Smooth muscle cell (in vitro differentiated cells): ENCODE results near the gene LRP6. TPM values are rescaled to one million over a fixed set of nuclear protein-coding genes. Genes with fewer than 3 reads are reported as not detected.

Source experiments
- DNase-seq: peaks from one replicate; lab custom pipeline; 2025; ENCODE audit not compliant: unreplicated experiment; lab: John Stamatoyannopoulos, UW
- H2AFZ ChIP-seq: fragments of 200-600 bp; sonication (generic); 2 replicates; pipeline ENCODE4 v1.6.0; 2016; ENCODE audit warnings: antibody characterized with exemption, low read depth, mild to moderate bottlenecking
- H3F3A ChIP-seq: fragments of 200-600 bp; sonication (generic); 2 replicates; pipeline ENCODE4 v1.6.0; 2017; ENCODE audit warnings: antibody characterized with exemption, low read depth
- H3K27ac ChIP-seq: fragments of 200-600 bp; sonication (generic); 2 replicates; pipeline ENCODE4 v1.5.1; 2016; ENCODE audit warnings: low read depth, mild to moderate bottlenecking
- H3K27me3 ChIP-seq: fragments of 200-600 bp; sonication (generic); 2 replicates; pipeline ENCODE4 v1.6.1; 2016; ENCODE audit warnings: low read depth, mild to moderate bottlenecking
- H3K36me3 ChIP-seq: fragments of 200-600 bp; sonication (generic); 2 replicates; pipeline ENCODE4 v1.5.1; 2016; ENCODE audit warnings: low read depth
- H3K4me1 ChIP-seq: fragments of 200-600 bp; sonication (generic); 2 replicates; pipeline ENCODE4 v1.5.1; 2016; ENCODE audit warnings: low read depth
- H3K4me2 ChIP-seq: fragments of 200-600 bp; sonication (generic); 2 replicates; pipeline ENCODE4 v1.6.0; 2016; ENCODE audit warnings: mild to moderate bottlenecking
- H3K4me3 ChIP-seq: fragments of 200-600 bp; sonication (generic); 2 replicates; pipeline ENCODE4 v1.5.1; 2016; ENCODE audit warnings: mild to moderate bottlenecking
- H3K79me2 ChIP-seq: fragments of 200-600 bp; sonication (generic); 2 replicates; pipeline ENCODE4 v1.6.0; 2016; ENCODE audit warnings: low read depth, mild to moderate bottlenecking
- H3K9ac ChIP-seq: fragments of 200-600 bp; sonication (generic); 2 replicates; pipeline ENCODE4 v1.6.0; 2016; ENCODE audit warnings: low read depth
- H3K9me3 ChIP-seq: fragments of 200-600 bp; sonication (generic); replicated peaks from 2 replicates; pipeline ENCODE4 v1.5.1; 2016; ENCODE audit warnings: low read depth
- H4K20me1 ChIP-seq: fragments of 200-600 bp; sonication (generic); 2 replicates; pipeline ENCODE4 v1.6.0; 2016; ENCODE audit warnings: low read depth
- CTCF ChIP-seq: fragments of 200-600 bp; sonication (generic); IDR thresholded peaks from 2 replicates; pipeline ENCODE4 v1.5.1; 2017; ENCODE audit warnings: borderline replicate concordance, mild to moderate bottlenecking, antibody characterized with exemption; ENCODE audit not compliant: insufficient read depth, poor library complexity, severe bottlenecking
- WGBS: methylation state at CpG from one replicate; pipeline ENCODE4 v1.1.7; 2016; ENCODE audit warnings: low lambda C conversion rate; 5-methylcytosine and 5-hydroxymethylcytosine counted together
- polyA plus RNA-seq: library from polyadenylated mRNA; unstranded; fragments of >200 nt; fragmentation: Nextera tagmentation; extraction: Ambion mirVana; gene quantifications from 2 replicates; pipeline ENCODE4 v1.2.1, GENCODE V29; 2016
- total RNA-seq: library from RNA; depleted of rRNA; stranded (reverse); fragments of >200 nt; gene quantifications from 2 replicates; pipeline ENCODE4 v1.2.3, GENCODE V29; 2014

LRP6 gene
- total and polyA plus RNA-seq, 2 experiments from 2014 or later, result 10.6 to 21.1 TPM

- Histone ChIP-seq H3K4me2 (no peak overlapping the region), H4K20me1 (peaks cover 100% of the 10 kb centered on the region), H3K9me3 (no peaks in the 10 kb centered on the region), H3K36me3 (peaks cover 3% of the 10 kb centered on the region), H3F3A (no peaks in the 10 kb centered on the region), H3K9ac (no peak overlapping the region), H3K79me2 (peaks cover 60% of the 10 kb centered on the region), H3K27ac (no peak overlapping the region), H3K4me3 (no peak overlapping the region), H2AFZ (no peak overlapping the region), H3K27me3 (no peaks in the 10 kb centered on the region), H3K4me1 (no peaks in the 10 kb centered on the region)
- WGBS, result 94% methylated on average over 3 of the region's 3 CpGs
- no peak for DNase-seq
- no peak for TF ChIP-seq CTCF
These were observed 57.8 kb downstream of the LRP6 start for GRCh38 chr12:12209043-12209442.

GRCh38 chr12:12207746-12208145, 59.1 kb downstream of the LRP6 start:
- Histone ChIP-seq H3K4me2 (no peak overlapping the region), H3K9me3 (no peaks in the 10 kb centered on the region), H3K27ac (no peak overlapping the region), H2AFZ (no peak overlapping the region), H3K36me3 (peaks cover 3% of the 10 kb centered on the region), H3K79me2 (peaks cover 53% of the 10 kb centered on the region), H3F3A (no peaks in the 10 kb centered on the region), H3K9ac (no peak overlapping the region), H3K4me1 (no peaks in the 10 kb centered on the region), H3K27me3 (no peaks in the 10 kb centered on the region), H4K20me1 (peaks cover 100% of the 10 kb centered on the region), H3K4me3 (no peak overlapping the region)
- no peak for TF ChIP-seq CTCF
- 64% methylated on average over 1 of the region's 1 CpG for WGBS
- no peak for DNase-seq

- H3K4me3 ChIP-seq, result no peak overlapping the region
- WGBS, result 91% methylated on average over 5 of the region's 5 CpGs
- H3K4me1 ChIP-seq, result peaks cover 1% of the 10 kb centered on the region
- no peaks in the 10 kb centered on the region for H3K27me3 ChIP-seq
- peaks cover 100% of the 10 kb centered on the region for H4K20me1 ChIP-seq
- no peaks in the 10 kb centered on the region for H3F3A ChIP-seq
- peaks cover 3% of the 10 kb centered on the region for H3K36me3 ChIP-seq
- H3K27ac ChIP-seq, result no peak overlapping the region
- peaks cover 49% of the 10 kb centered on the region for H3K79me2 ChIP-seq
- H3K9ac ChIP-seq, result no peak overlapping the region
- no peak for TF ChIP-seq CTCF
- no peak overlapping the region for H2AFZ ChIP-seq
- no peak overlapping the region for H3K4me2 ChIP-seq
- no peak for DNase-seq
- H3K9me3 ChIP-seq, result no peaks in the 10 kb centered on the region
These were observed 60.0 kb downstream of the LRP6 start for GRCh38 chr12:12206776-12207388.

GRCh38 chr12:12202747-12203146, 64.1 kb downstream of the LRP6 start:
- no peak overlapping the region for H2AFZ ChIP-seq
- H3K4me2 ChIP-seq, result no peak overlapping the region
- no peaks in the 10 kb centered on the region for H3K27me3 ChIP-seq
- H3K9me3 ChIP-seq, result peaks cover 6% of the 10 kb centered on the region
- 86% methylated on average over 1 of the region's 1 CpG for WGBS
- no peak overlapping the region for H3K9ac ChIP-seq
- no peak overlapping the region for H3K4me3 ChIP-seq
- no peak for DNase-seq
- peaks cover 12% of the 10 kb centered on the region for H3K4me1 ChIP-seq
- peaks cover 5% of the 10 kb centered on the region for H3K36me3 ChIP-seq
- H3K79me2 ChIP-seq, result peaks cover 25% of the 10 kb centered on the region
- H3K27ac ChIP-seq, result no peak overlapping the region
- peaks cover 78% of the 10 kb centered on the region for H4K20me1 ChIP-seq
- no peak for TF ChIP-seq CTCF
- H3F3A ChIP-seq, result no peaks in the 10 kb centered on the region
